ENCODE measurements around the gene IRF1. TPM values are rescaled to one million over a fixed set of nuclear protein-coding genes. Genes with fewer than 3 reads are reported as not detected.

Gene IRF1
- polyA plus RNA-seq, 3 donors: 125 to 363 (median 129) TPM

DNA sequence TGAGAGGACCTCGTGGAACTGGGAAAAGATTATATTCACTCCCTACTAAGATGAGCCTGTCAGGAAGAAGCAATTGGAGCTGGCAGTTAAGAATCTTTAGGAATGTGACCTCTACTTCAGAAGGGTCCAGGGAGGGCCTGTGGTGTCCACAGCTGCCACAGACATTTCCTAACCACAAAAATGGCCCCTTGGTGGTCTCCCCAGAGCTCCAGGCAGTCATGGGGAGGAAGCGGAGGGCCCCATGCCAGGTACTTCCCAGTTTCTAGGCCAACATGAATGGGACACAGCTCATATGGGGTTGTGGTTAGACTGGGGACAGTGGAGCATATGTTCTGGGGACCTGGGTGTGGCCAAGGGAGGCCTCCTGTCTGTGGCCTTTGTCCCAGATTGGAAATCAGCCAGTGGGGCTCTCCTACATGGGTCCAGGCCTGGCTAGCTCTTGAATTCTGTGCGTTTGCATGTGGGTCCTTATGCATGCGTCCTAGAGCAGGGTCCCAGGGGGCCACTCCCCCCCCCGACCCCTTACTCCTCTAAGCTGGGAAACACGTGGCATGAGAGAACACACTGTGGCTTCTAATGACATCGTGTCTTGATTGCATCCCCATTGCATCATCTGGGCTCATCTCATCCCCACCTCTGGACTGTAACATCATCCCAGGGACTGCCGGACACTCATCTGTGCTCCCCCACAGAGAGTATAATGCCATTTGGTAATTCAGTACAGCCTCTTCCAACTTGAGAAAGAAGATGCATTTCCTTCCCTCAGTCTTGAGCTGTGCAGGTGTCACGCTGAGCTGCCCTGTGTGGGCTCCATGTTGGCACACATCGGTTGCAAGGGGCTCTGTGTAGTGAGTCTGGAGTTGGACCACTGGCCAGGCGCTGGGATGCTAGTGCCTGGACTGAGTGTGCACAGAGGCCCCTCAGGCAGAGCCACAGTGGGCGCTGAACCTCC lies 31.3 kb downstream of the IRF1 start:
- H3K9me3 ChIP-seq (replicated peaks in 1 of 2; ENCODE audit: control insufficient read depth in 1 of 2, insufficient read depth in 1 of 2, low read length in 2 of 2): no peaks in the 10 kb centered on the region
- H3K36me3 ChIP-seq (replicated peaks in 1 of 2; ENCODE audit: control insufficient read depth in 1 of 2, insufficient read depth in 2 of 2, low read length in 2 of 2): no peaks in the 10 kb centered on the region
- peak overlapping the region; percentile 82 to 99 for H3K27ac ChIP-seq (ENCODE audit: low read depth in 1 of 2, low read length in 2 of 2)
- peaks cover 0 to 8% (median 0%) of the 10 kb centered on the region in 3 donors for H3K27me3 Mint-ChIP-seq (ENCODE audit: low read depth in 3 of 3)
- intact Hi-C loops (cut with micrococcal nuclease): no loop called here
- peak overlapping the region; percentile 49 for H3K9ac ChIP-seq (ENCODE audit: insufficient read depth, low read length, poor library complexity, severe bottlenecking)
- H3K4me2 ChIP-seq (replicated peaks; ENCODE audit: extremely low read depth, low read length, poor library complexity, severe bottlenecking): peak overlapping the region; percentile 27
- no peaks in the 10 kb centered on the region for H3K27me3 ChIP-seq (ENCODE audit: control insufficient read depth in 2 of 2, insufficient read depth in 2 of 2, low read length in 2 of 2)
- no peaks in the 10 kb centered on the region for H4K20me1 ChIP-seq (ENCODE audit: insufficient read depth, low read length)
- H3K4me1 ChIP-seq (ENCODE audit: control insufficient read depth in 1 of 2, insufficient read depth in 2 of 2, low read length in 2 of 2): peaks cover 100% of the 10 kb centered on the region in 2 donors
- WGBS (ENCODE audit: insufficient coverage): 49% methylated on average over 10 of the region's 12 CpGs
- peak overlapping the region in 1 of 2 donors; percentile 39 for H3K4me3 Mint-ChIP-seq
- H3K79me2 ChIP-seq (ENCODE audit: insufficient read depth, low read length): peaks cover 24% of the 10 kb centered on the region
- H3K36me3 Mint-ChIP-seq: peaks cover 27 to 35% of the 10 kb centered on the region in 2 donors
- peaks cover 100% of the 10 kb centered on the region for H3K4me1 Mint-ChIP-seq
- H3K4me3 ChIP-seq (replicated peaks in 1 of 3; ENCODE audit: low read depth in 2 of 3, low read length in 3 of 3): peak overlapping the region in 1 of 3 experiments; percentile 45
- H2AFZ ChIP-seq (ENCODE audit: insufficient read depth, low read depth, low read length, poor library complexity, severe bottlenecking): no peak overlapping the region
- DNase-seq: peak; percentile 67 to 74 (median 70)
- H3K27ac Mint-ChIP-seq: peak overlapping the region; percentile 99 to 100 (median 100)
- H3K9me3 Mint-ChIP-seq: peaks cover 0 to 4% (median 0%) of the 10 kb centered on the region in 7 donors
- TF ChIP-seq, protein P1, sequence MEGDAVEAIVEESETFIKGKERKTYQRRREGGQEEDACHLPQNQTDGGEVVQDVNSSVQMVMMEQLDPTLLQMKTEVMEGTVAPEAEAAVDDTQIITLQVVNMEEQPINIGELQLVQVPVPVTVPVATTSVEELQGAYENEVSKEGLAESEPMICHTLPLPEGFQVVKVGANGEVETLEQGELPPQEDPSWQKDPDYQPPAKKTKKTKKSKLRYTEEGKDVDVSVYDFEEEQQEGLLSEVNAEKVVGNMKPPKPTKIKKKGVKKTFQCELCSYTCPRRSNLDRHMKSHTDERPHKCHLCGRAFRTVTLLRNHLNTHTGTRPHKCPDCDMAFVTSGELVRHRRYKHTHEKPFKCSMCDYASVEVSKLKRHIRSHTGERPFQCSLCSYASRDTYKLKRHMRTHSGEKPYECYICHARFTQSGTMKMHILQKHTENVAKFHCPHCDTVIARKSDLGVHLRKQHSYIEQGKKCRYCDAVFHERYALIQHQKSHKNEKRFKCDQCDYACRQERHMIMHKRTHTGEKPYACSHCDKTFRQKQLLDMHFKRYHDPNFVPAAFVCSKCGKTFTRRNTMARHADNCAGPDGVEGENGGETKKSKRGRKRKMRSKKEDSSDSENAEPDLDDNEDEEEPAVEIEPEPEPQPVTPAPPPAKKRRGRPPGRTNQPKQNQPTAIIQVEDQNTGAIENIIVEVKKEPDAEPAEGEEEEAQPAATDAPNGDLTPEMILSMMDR (IDR thresholded peaks at IDR 0.05): no peak

DNA sequence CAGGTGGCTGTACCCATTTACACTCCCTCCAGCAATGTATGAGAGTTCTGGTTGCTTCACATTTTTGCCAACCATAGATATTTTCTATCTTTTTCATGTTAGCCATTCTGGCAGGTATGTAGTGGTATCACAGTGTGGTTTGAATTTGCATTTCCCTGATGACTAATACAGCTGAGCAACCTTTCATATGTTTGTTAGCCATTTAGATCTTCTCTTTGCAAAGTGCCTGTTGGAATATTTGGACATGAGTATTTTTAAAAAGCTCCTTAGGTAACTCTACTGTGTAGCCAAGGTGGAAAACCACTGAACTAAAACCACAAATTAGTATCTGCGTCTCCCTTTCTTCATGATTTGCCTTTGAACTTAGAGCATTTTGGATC lies 31.9 kb downstream of the IRF1 start:
- TF ChIP-seq, protein P1 (IDR thresholded peaks at IDR 0.05): no peak
- Histone ChIP-seq H3K9ac (ENCODE audit: insufficient read depth, low read length, poor library complexity, severe bottlenecking) (peak overlapping the region; percentile 49), H3K36me3 (replicated peaks in 1 of 2; ENCODE audit: control insufficient read depth in 1 of 2, insufficient read depth in 2 of 2, low read length in 2 of 2) (no peaks in the 10 kb centered on the region), H2AFZ (ENCODE audit: insufficient read depth, low read depth, low read length, poor library complexity, severe bottlenecking) (no peak overlapping the region), H3K4me2 (replicated peaks; ENCODE audit: extremely low read depth, low read length, poor library complexity, severe bottlenecking) (peak overlapping the region; percentile 27), H3K27ac (ENCODE audit: low read depth in 1 of 2, low read length in 2 of 2) (peak overlapping the region; percentile 82 to 99), H3K4me1 (ENCODE audit: control insufficient read depth in 1 of 2, insufficient read depth in 2 of 2, low read length in 2 of 2) (peaks cover 100% of the 10 kb centered on the region in 2 donors), H3K27me3 (ENCODE audit: control insufficient read depth in 2 of 2, insufficient read depth in 2 of 2, low read length in 2 of 2) (no peaks in the 10 kb centered on the region), H3K9me3 (replicated peaks in 1 of 2; ENCODE audit: control insufficient read depth in 1 of 2, insufficient read depth in 1 of 2, low read length in 2 of 2) (no peaks in the 10 kb centered on the region), H3K79me2 (ENCODE audit: insufficient read depth, low read length) (peaks cover 27% of the 10 kb centered on the region), H3K4me3 (replicated peaks in 1 of 3; ENCODE audit: low read depth in 2 of 3, low read length in 3 of 3) (peak overlapping the region in 1 of 3 experiments; percentile 45), H4K20me1 (ENCODE audit: insufficient read depth, low read length) (no peaks in the 10 kb centered on the region)
- intact Hi-C loops (cut with micrococcal nuclease): no loop called here
- no CpG with 5 or more reads among the region's 1 CpG for WGBS (ENCODE audit: insufficient coverage)
- peaks cover 0 to 10% (median 0%) of the 10 kb centered on the region in 3 donors for H3K27me3 Mint-ChIP-seq (ENCODE audit: low read depth in 3 of 3)
- peaks cover 100% of the 10 kb centered on the region for H3K4me1 Mint-ChIP-seq
- peaks cover 33 to 41% of the 10 kb centered on the region in 2 donors for H3K36me3 Mint-ChIP-seq
- H3K27ac Mint-ChIP-seq: peak overlapping the region; percentile 99 to 100 (median 100)
- no peak overlapping the region for H3K4me3 Mint-ChIP-seq
- peaks cover 0 to 4% (median 0%) of the 10 kb centered on the region in 7 donors for H3K9me3 Mint-ChIP-seq
- peak in 2 of 3 donors; percentile 52 to 57 for DNase-seq
